K562 (cell line): ENCODE data around the gene PBXIP1. TPM values are rescaled to one million over a fixed set of nuclear protein-coding genes. Genes with fewer than 3 reads are reported as not detected.
A peak's percentile ranks its signal among the peaks of the same experiment; 100 is the strongest.

Source experiments
- BRD9 ChIP-seq: fragments of 450-650 bp; IDR thresholded peaks from 2 replicates; pipeline ENCODE4 v1.6.1; 2018; ENCODE audit warnings: low read depth; ENCODE audit not compliant: partially characterized antibody
- HDAC1 ChIP-seq, 2 experiments: fragments of 450-650 bp; IDR thresholded peaks; 2 replicates each; pipeline ENCODE4 v1.6.1; 2016 to 2017; ENCODE audit warnings: inconsistent platforms in 1 of 2, mild to moderate bottlenecking in 1 of 2, moderate library complexity in 1 of 2
- HDAC6 ChIP-seq: IDR thresholded peaks from 2 replicates; pipeline ENCODE4 v1.6.1; 2012; ENCODE audit warnings: low read depth, mild to moderate bottlenecking, control low read depth, inconsistent platforms, low read length, moderate library complexity
- NR3C1 ChIP-seq: sonication (generic); formaldehyde crosslinking; IDR thresholded peaks from 2 replicates; pipeline ENCODE4 v1.8.1; 2022; ENCODE audit warnings: missing genetic modification reagents
- POLR2B ChIP-seq: fragments of 450-650 bp; IDR thresholded peaks from 2 replicates; pipeline ENCODE4 v1.6.1; 2018; ENCODE audit warnings: low read depth; ENCODE audit not compliant: partially characterized antibody
- PYGO2 ChIP-seq: fragments of 450-650 bp; IDR thresholded peaks from 2 replicates; pipeline ENCODE4 v1.6.1; 2016; ENCODE audit warnings: mild to moderate bottlenecking, missing genetic modification characterization, moderate library complexity, missing compliant biosample characterization
- SRSF3 ChIP-seq: fragments of 200-400 bp; formaldehyde crosslinking; IDR thresholded peaks from 2 replicates; pipeline ENCODE4 v1.6.1; 2016; ENCODE audit warnings: mild to moderate bottlenecking, low read length, moderate library complexity; ENCODE audit not compliant: insufficient read depth
- ZBED1 ChIP-seq: IDR thresholded peaks from 2 replicates; pipeline ENCODE4 v1.6.1; 2014
- ZFX ChIP-seq: sonication (generic); formaldehyde crosslinking; IDR thresholded peaks from 2 replicates; pipeline ENCODE4 v1.8.0; 2022; ENCODE audit warnings: mild to moderate bottlenecking, missing genetic modification reagents, moderate library complexity
- ZNF121 ChIP-seq: sonication (generic); formaldehyde crosslinking; conservative IDR thresholded peaks from 2 replicates; pipeline ENCODE4 v1.8.0; 2022; ENCODE audit warnings: missing genetic modification reagents
- ZNF224 ChIP-seq: sonication (generic); formaldehyde crosslinking; IDR thresholded peaks from 2 replicates; pipeline ENCODE4 v1.8.0; 2022; ENCODE audit warnings: mild to moderate bottlenecking, missing genetic modification reagents
- ZNF668 ChIP-seq: fragments of 250-450 bp; sonication (Bioruptor Pico); IDR thresholded peaks from 2 replicates; pipeline ENCODE4 v1.8.0; 2022; ENCODE audit warnings: mild to moderate bottlenecking, inconsistent platforms
- polyA plus RNA-seq, 8 experiments: library from polyadenylated mRNA; depleted of rRNA in 4 of 8; stranded (reverse) in 5 of 8; unstranded in 3 of 8; fragments of >200 nt; fragmentation: Nextera tagmentation in 2 of 8; fragmentation: Illumina TruSeq in 1 of 8; extraction: Ambion mirVana in 2 of 8; extraction: Trizol in 1 of 8; gene quantifications; 2 replicates each; pipeline versions ENCODE4 v1.2.1 to v1.2.3, GENCODE V29; 2011 to 2014; ENCODE audit warnings: inconsistent platforms in 1 of 8, missing spikeins in 1 of 8
- total RNA-seq, 7 experiments: library from RNA; depleted of rRNA in 6 of 7; stranded (reverse); fragments of >200 nt in 6 of 7; fragmentation: Illumina TruSeq in 2 of 7; extraction: Trizol in 2 of 7; gene quantifications; 2 replicates each; pipeline versions ENCODE4 v1.2.1 to v1.2.3, GENCODE V29; 2011 to 2021; ENCODE audit warnings: low replicate concordance in 1 of 7
- TF ChIP-seq, protein P1 (sequence below): fragments of 450-650 bp; formaldehyde crosslinking; IDR thresholded peaks from 2 replicates; pipeline ENCODE4 v1.4.0; 2020; ENCODE audit warnings: mild to moderate bottlenecking, moderate library complexity
- TF ChIP-seq, protein P2 (sequence below): fragments of 250-450 bp; sonication (Bioruptor Pico); IDR thresholded peaks from 2 replicates; pipeline ENCODE4 v1.8.0; 2022; ENCODE audit warnings: moderate library complexity, mild to moderate bottlenecking, inconsistent platforms
- TF ChIP-seq, protein P3 (sequence below), 2 experiments: fragments of 450-650 bp in 1 of 2; sonication (generic) in 1 of 2; formaldehyde crosslinking in 1 of 2; IDR thresholded peaks; 2 replicates each; pipeline versions ENCODE4 v1.7.1 to v1.9.0; 2016 to 2022; ENCODE audit warnings: inconsistent platforms in 1 of 2, mild to moderate bottlenecking in 1 of 2, missing genetic modification reagents in 1 of 2

The PBXIP1 gene
- total and polyA plus RNA-seq, 9 of the 15 experiments (the other 6 are each of a cell fraction or from before 2014, with no cell fraction given) = 0.13 to 8.3 (median 5.8) TPM

DNA sequence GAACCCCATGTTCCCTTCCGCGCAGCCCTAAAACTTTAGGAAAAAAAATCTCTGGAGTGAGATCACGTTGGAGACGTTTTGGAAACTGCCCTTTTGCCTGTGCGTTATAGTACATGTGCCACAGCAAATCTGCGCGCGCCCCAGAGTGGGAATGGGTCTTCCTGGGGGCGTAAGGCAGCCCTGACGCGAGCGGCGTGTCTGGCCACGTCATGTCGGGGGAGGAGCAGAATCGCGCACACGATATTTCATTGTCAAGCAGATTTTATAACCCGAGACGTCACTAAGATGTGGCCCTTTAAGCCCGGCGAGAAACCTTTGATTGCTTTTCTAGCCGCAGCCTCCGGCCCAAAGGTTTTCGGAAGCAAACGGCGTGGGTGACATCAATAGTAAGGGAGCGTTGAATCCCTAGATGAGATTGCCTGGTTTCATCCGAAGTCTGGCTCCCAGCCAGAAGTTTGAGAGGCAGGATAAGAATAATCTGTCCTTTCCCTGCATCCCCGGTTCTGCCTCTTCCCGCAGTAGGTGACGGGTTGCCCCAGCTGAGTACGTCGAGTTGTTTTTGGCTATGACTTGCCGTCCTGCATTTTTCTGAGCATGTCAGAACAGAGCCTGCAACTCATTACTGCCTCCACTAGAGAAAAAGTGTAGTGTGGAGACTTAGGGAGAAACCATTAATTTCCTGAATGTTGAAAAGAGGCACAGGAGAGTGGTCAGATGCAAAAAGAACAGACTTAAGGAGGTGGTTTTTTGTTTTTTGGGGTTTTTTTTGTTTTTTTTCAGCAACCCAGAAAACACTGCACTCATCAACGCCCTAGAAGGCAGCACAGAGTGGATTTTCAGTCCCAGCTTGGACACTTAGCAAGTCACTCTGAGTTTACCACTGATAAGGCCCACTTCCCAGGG is 18.6 kb downstream of the PBXIP1 start (continued):
- TF ChIP-seq, protein P1, sequence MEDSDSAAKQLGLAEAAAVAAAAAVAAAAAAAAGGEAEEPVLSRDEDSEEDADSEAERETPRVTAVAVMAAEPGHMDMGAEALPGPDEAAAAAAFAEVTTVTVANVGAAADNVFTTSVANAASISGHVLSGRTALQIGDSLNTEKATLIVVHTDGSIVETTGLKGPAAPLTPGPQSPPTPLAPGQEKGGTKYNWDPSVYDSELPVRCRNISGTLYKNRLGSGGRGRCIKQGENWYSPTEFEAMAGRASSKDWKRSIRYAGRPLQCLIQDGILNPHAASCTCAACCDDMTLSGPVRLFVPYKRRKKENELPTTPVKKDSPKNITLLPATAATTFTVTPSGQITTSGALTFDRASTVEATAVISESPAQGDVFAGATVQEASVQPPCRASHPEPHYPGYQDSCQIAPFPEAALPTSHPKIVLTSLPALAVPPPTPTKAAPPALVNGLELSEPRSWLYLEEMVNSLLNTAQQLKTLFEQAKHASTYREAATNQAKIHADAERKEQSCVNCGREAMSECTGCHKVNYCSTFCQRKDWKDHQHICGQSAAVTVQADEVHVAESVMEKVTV = 0 out of 2 replicates have a peak, but pooled peaks have one; percentile 21
- TF ChIP-seq, protein P2, sequence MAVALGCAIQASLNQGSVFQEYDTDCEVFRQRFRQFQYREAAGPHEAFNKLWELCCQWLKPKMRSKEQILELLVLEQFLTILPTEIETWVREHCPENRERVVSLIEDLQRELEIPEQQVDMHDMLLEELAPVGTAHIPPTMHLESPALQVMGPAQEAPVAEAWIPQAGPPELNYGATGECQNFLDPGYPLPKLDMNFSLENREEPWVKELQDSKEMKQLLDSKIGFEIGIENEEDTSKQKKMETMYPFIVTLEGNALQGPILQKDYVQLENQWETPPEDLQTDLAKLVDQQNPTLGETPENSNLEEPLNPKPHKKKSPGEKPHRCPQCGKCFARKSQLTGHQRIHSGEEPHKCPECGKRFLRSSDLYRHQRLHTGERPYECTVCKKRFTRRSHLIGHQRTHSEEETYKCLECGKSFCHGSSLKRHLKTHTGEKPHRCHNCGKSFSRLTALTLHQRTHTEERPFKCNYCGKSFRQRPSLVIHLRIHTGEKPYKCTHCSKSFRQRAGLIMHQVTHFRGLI (CRISPR knock-in tag) = no peak
- TF ChIP-seq PYGO2 (tag) (peak; percentile 67; the same call in 1 of the 2 replicates), HDAC6 (no peak), SRSF3 (no peak; the same call in 1 of the 2 replicates), ZBED1 (peak; percentile 99), ZNF668 (CRISPR knock-in tag) (no peak), BRD9 (no peak), POLR2B (no peak), ZNF121 (CRISPR knock-in tag) (no peak), NR3C1 (no peak), ZNF224 (CRISPR knock-in tag) (no peak), ZFX (CRISPR knock-in tag) (0 out of 2 replicates have a peak, but pooled peaks have one; percentile 28), HDAC1 (IDR thresholded peaks at IDR 0.05) (peak in 1 of 2 experiments; percentile 80; a peak in 1 of 4 replicates)
- TF ChIP-seq, protein P3, sequence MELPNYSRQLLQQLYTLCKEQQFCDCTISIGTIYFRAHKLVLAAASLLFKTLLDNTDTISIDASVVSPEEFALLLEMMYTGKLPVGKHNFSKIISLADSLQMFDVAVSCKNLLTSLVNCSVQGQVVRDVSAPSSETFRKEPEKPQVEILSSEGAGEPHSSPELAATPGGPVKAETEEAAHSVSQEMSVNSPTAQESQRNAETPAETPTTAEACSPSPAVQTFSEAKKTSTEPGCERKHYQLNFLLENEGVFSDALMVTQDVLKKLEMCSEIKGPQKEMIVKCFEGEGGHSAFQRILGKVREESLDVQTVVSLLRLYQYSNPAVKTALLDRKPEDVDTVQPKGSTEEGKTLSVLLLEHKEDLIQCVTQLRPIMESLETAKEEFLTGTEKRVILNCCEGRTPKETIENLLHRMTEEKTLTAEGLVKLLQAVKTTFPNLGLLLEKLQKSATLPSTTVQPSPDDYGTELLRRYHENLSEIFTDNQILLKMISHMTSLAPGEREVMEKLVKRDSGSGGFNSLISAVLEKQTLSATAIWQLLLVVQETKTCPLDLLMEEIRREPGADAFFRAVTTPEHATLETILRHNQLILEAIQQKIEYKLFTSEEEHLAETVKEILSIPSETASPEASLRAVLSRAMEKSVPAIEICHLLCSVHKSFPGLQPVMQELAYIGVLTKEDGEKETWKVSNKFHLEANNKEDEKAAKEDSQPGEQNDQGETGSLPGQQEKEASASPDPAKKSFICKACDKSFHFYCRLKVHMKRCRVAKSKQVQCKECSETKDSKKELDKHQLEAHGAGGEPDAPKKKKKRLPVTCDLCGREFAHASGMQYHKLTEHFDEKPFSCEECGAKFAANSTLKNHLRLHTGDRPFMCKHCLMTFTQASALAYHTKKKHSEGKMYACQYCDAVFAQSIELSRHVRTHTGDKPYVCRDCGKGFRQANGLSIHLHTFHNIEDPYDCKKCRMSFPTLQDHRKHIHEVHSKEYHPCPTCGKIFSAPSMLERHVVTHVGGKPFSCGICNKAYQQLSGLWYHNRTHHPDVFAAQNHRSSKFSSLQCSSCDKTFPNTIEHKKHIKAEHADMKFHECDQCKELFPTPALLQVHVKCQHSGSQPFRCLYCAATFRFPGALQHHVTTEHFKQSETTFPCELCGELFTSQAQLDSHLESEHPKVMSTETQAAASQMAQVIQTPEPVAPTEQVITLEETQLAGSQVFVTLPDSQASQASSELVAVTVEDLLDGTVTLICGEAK (IDR thresholded peaks at IDR 0.05) = peak; percentile 34; the same call in 1 of the 2 replicates
- TF ChIP-seq, protein P3 (CRISPR knock-in tag; IDR thresholded peaks at IDR 0.05) = no peak
